ENCODE measurements around the gene COQ10B. TPM values are rescaled to one million over a fixed set of nuclear protein-coding genes. Genes with fewer than 3 reads are reported as not detected.

COQ10B gene
- total RNA-seq (ENCODE audit: low replicate concordance) = 12.7 and 17.8 TPM in 2 replicates
- long read RNA-seq, transcript COQ10B-201 (5 exons, 2,239 nt) = major isoform, 103 of 108 reads
- long read RNA-seq, partial matches to known transcripts = 3 of 108 reads
- long read RNA-seq, other reads (novel, unspliced or antisense) = 2 of 108 reads

GRCh38 chr2:197453123-197453913, at the start of gene COQ10B:
COQ10B (plus strand) TSS chr2:197453552; CDS start chr2:197453561, 9 bp downstream.
- H3K27me3 Mint-ChIP-seq = no peaks in the 10 kb centered on the region
- peak within 1 kb of the TSS; percentile 100 for H3K4me3 Mint-ChIP-seq
- peak; percentile 97 for DNase-seq (ENCODE audit: extremely low spot score, unreplicated experiment)
- no peaks in the 10 kb centered on the region for H3K9me3 Mint-ChIP-seq
- peak within 1 kb of the TSS; percentile 100 for H3K27ac Mint-ChIP-seq
- H3K4me1 Mint-ChIP-seq (ENCODE audit: unreplicated experiment) = peaks cover 15% of the 10 kb centered on the region
- TF ChIP-seq, protein P1, sequence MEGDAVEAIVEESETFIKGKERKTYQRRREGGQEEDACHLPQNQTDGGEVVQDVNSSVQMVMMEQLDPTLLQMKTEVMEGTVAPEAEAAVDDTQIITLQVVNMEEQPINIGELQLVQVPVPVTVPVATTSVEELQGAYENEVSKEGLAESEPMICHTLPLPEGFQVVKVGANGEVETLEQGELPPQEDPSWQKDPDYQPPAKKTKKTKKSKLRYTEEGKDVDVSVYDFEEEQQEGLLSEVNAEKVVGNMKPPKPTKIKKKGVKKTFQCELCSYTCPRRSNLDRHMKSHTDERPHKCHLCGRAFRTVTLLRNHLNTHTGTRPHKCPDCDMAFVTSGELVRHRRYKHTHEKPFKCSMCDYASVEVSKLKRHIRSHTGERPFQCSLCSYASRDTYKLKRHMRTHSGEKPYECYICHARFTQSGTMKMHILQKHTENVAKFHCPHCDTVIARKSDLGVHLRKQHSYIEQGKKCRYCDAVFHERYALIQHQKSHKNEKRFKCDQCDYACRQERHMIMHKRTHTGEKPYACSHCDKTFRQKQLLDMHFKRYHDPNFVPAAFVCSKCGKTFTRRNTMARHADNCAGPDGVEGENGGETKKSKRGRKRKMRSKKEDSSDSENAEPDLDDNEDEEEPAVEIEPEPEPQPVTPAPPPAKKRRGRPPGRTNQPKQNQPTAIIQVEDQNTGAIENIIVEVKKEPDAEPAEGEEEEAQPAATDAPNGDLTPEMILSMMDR (conservative IDR thresholded peaks at IDR 0.05) = peak; percentile 27
- no peaks in the 10 kb centered on the region for H3K36me3 Mint-ChIP-seq

- Mint-ChIP-seq H3K4me3 (no peak overlapping the region), H3K36me3 (peaks cover 27% of the 10 kb centered on the region), H3K27ac (no peak overlapping the region), H3K27me3 (no peaks in the 10 kb centered on the region), H3K4me1 (ENCODE audit: unreplicated experiment) (no peaks in the 10 kb centered on the region), H3K9me3 (no peaks in the 10 kb centered on the region)
- TF ChIP-seq, protein P1 (conservative IDR thresholded peaks at IDR 0.05) = no peak
- DNase-seq (ENCODE audit: extremely low spot score, unreplicated experiment) = no peak
Measured at GRCh38 chr2:197405582-197405981, 47.8 kb upstream of the COQ10B start.

GRCh38 chr2:197414039-197414438, 39.3 kb upstream of the COQ10B start:
- H3K27me3 Mint-ChIP-seq = no peaks in the 10 kb centered on the region
- H3K27ac Mint-ChIP-seq = no peak overlapping the region
- no peak for DNase-seq (ENCODE audit: extremely low spot score, unreplicated experiment)
- H3K4me1 Mint-ChIP-seq (ENCODE audit: unreplicated experiment) = no peaks in the 10 kb centered on the region
- TF ChIP-seq, protein P1 (conservative IDR thresholded peaks at IDR 0.05) = no peak
- no peak overlapping the region for H3K4me3 Mint-ChIP-seq
- H3K9me3 Mint-ChIP-seq = no peaks in the 10 kb centered on the region
- H3K36me3 Mint-ChIP-seq = peaks cover 29% of the 10 kb centered on the region

GRCh38 chr2:197414515-197414914, 38.8 kb upstream of the COQ10B start:
- no peaks in the 10 kb centered on the region for H3K27me3 Mint-ChIP-seq
- no peaks in the 10 kb centered on the region for H3K9me3 Mint-ChIP-seq
- no peaks in the 10 kb centered on the region for H3K4me1 Mint-ChIP-seq (ENCODE audit: unreplicated experiment)
- TF ChIP-seq, protein P1 (conservative IDR thresholded peaks at IDR 0.05) = no peak
- no peak overlapping the region for H3K4me3 Mint-ChIP-seq
- DNase-seq (ENCODE audit: extremely low spot score, unreplicated experiment) = no peak
- no peak overlapping the region for H3K27ac Mint-ChIP-seq
- H3K36me3 Mint-ChIP-seq = peaks cover 29% of the 10 kb centered on the region

- no peak for DNase-seq (ENCODE audit: extremely low spot score, unreplicated experiment)
- no peaks in the 10 kb centered on the region for H3K9me3 Mint-ChIP-seq
- no peak overlapping the region for H3K4me3 Mint-ChIP-seq
- H3K27me3 Mint-ChIP-seq = no peaks in the 10 kb centered on the region
- no peaks in the 10 kb centered on the region for H3K4me1 Mint-ChIP-seq (ENCODE audit: unreplicated experiment)
- H3K27ac Mint-ChIP-seq = no peak overlapping the region
- TF ChIP-seq, protein P1 (conservative IDR thresholded peaks at IDR 0.05) = no peak
- peaks cover 23% of the 10 kb centered on the region for H3K36me3 Mint-ChIP-seq
Measured at GRCh38 chr2:197416268-197416667, 37.1 kb upstream of the COQ10B start.

All from type B pancreatic cell (in vitro differentiated cells).